Gastroesophageal sphincter (tissue), 4 donors: Measurements from ENCODE around the gene ATE1. TPM values are rescaled to one million over a fixed set of nuclear protein-coding genes. Genes with fewer than 3 reads are reported as not detected.
A peak's percentile ranks its signal among the peaks of the same experiment; 100 is the strongest.
"Not testable (repeated sequence)": the region's sequence is repeated elsewhere in the genome, so short reads cannot be mapped to it uniquely, and the experiment has no call there.

Experiments used
- ATAC-seq: fragments of 150-250 bp; one replicate; pipeline ENCODE4 v1.9.1; 2016; ENCODE audit warnings: mild to moderate bottlenecking, moderate library complexity
- H3K27ac ChIP-seq, 4 donors: fragments of 200-600 bp; sonication (generic) in 3 of 4; 1 replicate in 3 of 4; 2 replicates in 1 of 4; pipeline ENCODE4 v1.5.1; 2016 to 2019
- H3K27me3 ChIP-seq: fragments of 200-600 bp; sonication (generic); one replicate; pipeline ENCODE4 v1.5.1; 2019
- H3K36me3 ChIP-seq, 2 donors: fragments of 200-600 bp; sonication (generic); one replicate each; pipeline ENCODE4 v1.5.1; 2019; ENCODE audit warnings: control low read depth in 1 of 2
- H3K4me1 ChIP-seq, 3 donors: fragments of 200-600 bp; sonication (generic); 1 replicate in 2 of 3; 2 replicates in 1 of 3; pipeline ENCODE4 v1.5.1; 2016 to 2019; ENCODE audit warnings: control low read depth in 2 of 3
- H3K4me3 ChIP-seq, 2 donors: fragments of 200-600 bp; sonication (generic); one replicate each; pipeline ENCODE4 v1.5.1; 2019; ENCODE audit warnings: mild to moderate bottlenecking in 1 of 2, moderate library complexity in 1 of 2
- H3K9me3 ChIP-seq, 3 donors: fragments of 200-600 bp; sonication (generic); one replicate each; pipeline ENCODE4 v1.5.1; 2017 to 2019; ENCODE audit warnings: control low read depth in 2 of 3
- CTCF ChIP-seq, 4 experiments: fragments of 200-600 bp in 2 of 4; fragments of 450-650 bp in 2 of 4; sonication (generic) in 1 of 4; IDR thresholded peaks; one replicate each; pipeline ENCODE4 v1.5.1; 2017 to 2019; ENCODE audit warnings: antibody characterized with exemption in 4 of 4, mild to moderate bottlenecking in 2 of 4, moderate library complexity in 2 of 4
- EP300 ChIP-seq: sonication (generic); formaldehyde crosslinking; IDR thresholded peaks from one replicate; pipeline ENCODE4 v1.6.1; 2017; ENCODE audit warnings: antibody characterized with exemption, mild to moderate bottlenecking
- POLR2A ChIP-seq, 2 donors: fragments of 450-650 bp; IDR thresholded peaks; one replicate each; pipeline ENCODE4 v1.6.1; 2017; ENCODE audit warnings: antibody characterized with exemption in 2 of 2, mild to moderate bottlenecking in 2 of 2, moderate library complexity in 1 of 2
- POLR2AphosphoS5 ChIP-seq: sonication (generic); formaldehyde crosslinking; IDR thresholded peaks from one replicate; pipeline ENCODE4 v1.6.1; 2017; ENCODE audit warnings: antibody characterized with exemption
- WGBS, 2 donors: methylation state at CpG; one replicate each; pipeline ENCODE4 v1.1.5; 2018; ENCODE audit warnings: low coverage in 1 of 2; 5-methylcytosine and 5-hydroxymethylcytosine counted together
- total RNA-seq, 4 donors: library from RNA; depleted of rRNA; stranded (reverse); fragments of >200 nt; gene quantifications; one replicate each; pipeline ENCODE4 v1.1.0, GENCODE V29; 2016

ATE1 gene
- total RNA-seq, 4 donors from 2014 or later, result 24.6 to 38.2 (median 32.6) TPM

- Histone ChIP-seq H3K9me3 (peaks cover 0 to 6% (median 0%) of the 10 kb centered on the region in 3 donors), H3K4me1 (no peaks in the 10 kb centered on the region), H3K27ac (no peak overlapping the region), H3K27me3 (no peaks in the 10 kb centered on the region), H3K4me3 (no peak overlapping the region), H3K36me3 (no peaks in the 10 kb centered on the region)
- WGBS, 2 donors, result 74 to 84% methylated on average over 9 of the region's 9 CpGs
- TF ChIP-seq EP300 (no peak), POLR2A (IDR thresholded peaks at IDR 0.05) (no peak), CTCF (IDR thresholded peaks at IDR 0.05) (no peak), POLR2AphosphoS5 (no peak)
- peak; percentile 72 for ATAC-seq
Measured at GRCh38 chr10:121709675-121710073, 218.2 kb downstream of the ATE1 start.

DNA sequence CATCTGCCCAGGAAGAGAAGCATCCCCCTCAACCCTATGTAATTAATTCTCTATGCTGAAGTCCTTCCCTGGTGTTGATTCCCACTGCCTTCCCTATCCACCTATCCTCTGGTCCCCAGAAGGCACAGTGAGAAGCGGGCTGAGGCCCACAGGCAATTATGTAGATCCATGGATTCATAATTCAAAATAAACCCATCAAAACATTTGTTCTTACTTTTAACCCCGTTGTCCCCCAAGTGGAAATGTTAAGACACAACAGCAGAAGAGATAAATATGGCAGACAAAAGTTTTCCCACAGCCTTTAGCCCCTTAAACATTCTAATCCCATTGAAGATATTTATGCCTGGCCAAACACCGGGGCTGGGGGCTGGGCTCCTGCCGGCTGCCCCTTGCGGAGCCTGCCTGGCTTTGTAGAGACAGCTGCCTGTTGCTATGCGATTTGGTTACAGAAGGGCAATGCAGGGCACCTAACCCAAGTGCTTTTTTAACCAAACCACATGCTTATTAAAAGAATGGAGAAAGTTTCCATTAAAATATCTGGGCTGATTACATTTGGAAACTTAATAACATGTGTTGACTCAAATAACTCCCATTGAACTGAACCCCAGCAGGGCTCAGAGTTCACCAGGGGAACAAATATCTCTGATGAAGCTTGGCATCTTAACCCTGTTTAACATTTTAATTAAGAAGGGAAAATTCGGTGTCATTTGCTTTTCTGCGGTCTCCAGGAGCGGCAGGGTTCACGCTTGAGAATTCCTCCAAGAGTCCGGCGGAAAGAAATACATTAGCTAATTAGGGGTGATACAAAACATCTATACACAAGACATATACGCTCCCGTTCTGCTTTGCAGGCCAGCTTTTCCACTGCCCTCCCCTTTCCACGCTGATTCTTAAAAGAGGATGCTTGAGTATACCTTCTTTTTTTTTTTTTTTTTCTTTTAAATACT, 218.8 kb downstream of the ATE1 start:
- no peak for TF ChIP-seq CTCF (IDR thresholded peaks at IDR 0.05)
- no peak for TF ChIP-seq POLR2AphosphoS5
- TF ChIP-seq POLR2A (IDR thresholded peaks at IDR 0.05), result no peak
- H3K9me3 ChIP-seq, result peaks cover 0 to under 1% (median 0%) of the 10 kb centered on the region in 3 donors
- H3K4me3 ChIP-seq, result no peak overlapping the region
- ATAC-seq, result no peak
- WGBS, 2 donors, result 74 to 84% methylated on average over 11 to 14 of the region's 15 CpGs
- no peak overlapping the region for H3K27ac ChIP-seq
- no peaks in the 10 kb centered on the region for H3K27me3 ChIP-seq
- H3K36me3 ChIP-seq, result no peaks in the 10 kb centered on the region
- H3K4me1 ChIP-seq, result no peaks in the 10 kb centered on the region

DNA sequence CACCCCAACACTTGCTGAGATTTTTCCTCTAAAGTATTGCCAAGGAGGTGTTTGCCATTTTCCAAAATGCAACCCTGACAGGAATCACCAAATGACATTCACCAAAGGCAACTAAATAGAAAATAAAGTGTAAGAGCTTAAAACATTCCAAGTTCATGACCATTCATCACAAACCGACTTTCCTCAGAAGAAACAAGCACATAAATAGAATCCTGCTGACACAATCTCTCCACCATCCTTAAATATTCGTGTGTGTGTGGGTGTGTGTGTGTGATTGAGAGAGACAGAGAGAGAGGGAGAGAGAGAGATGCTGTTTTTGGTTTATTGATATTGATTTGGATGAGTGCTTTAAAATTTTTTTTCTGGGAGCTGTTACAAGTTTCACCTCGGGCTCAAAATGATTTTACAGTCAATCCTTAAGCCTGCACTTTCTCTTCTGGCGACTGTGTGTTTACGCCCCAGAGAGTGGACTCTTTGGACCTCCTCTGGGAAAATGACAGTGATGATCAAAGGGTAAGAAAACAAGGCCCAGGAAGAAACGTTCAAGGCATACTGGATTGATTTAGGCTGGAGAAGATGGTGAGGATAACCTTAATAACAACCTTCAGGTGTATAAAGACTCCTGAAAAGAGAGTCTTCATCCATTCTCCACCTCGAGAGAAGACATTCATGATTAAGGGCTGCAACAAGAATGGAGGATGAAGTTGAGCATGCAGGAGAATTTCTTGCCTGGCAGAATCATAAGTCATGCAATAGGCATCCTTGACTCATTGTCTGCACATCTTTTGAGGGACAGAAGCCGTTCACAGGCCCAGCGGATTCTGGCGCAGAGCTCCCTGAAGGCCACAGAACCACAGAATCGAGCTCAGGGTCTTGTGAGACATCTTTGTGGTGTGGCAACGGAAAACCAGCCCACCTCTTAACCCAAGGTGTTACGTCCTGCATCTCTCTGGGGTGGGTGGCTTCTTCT, 225.2 kb downstream of the ATE1 start:
- no peak for ATAC-seq
- Histone ChIP-seq H3K4me3 (no peak overlapping the region), H3K9me3 (no peaks in the 10 kb centered on the region), H3K4me1 (peaks cover 0 to 7% (median 0%) of the 10 kb centered on the region in 3 donors), H3K27me3 (no peaks in the 10 kb centered on the region), H3K36me3 (no peaks in the 10 kb centered on the region), H3K27ac (peak overlapping the region in 1 of 4 donors; percentile 39)
- 25 to 45% methylated on average over 4 to 9 of the region's 13 CpGs for WGBS, 2 donors
- TF ChIP-seq POLR2AphosphoS5 (no peak), POLR2A (IDR thresholded peaks at IDR 0.05) (no peak), CTCF (IDR thresholded peaks at IDR 0.05) (no peak)

- TF ChIP-seq POLR2AphosphoS5, result no peak
- peaks cover 0 to 7% (median 0%) of the 10 kb centered on the region in 3 donors for H3K4me1 ChIP-seq
- no peaks in the 10 kb centered on the region for H3K36me3 ChIP-seq
- 93 to 100% methylated on average over 1 of the region's 1 CpG for WGBS, 2 donors
- no peaks in the 10 kb centered on the region for H3K9me3 ChIP-seq
- no peak for ATAC-seq
- no peaks in the 10 kb centered on the region for H3K27me3 ChIP-seq
- H3K4me3 ChIP-seq, result no peak overlapping the region
- no peak overlapping the region for H3K27ac ChIP-seq
Measured at GRCh38 chr10:121700416-121700815, 227.4 kb downstream of the ATE1 start.

DNA sequence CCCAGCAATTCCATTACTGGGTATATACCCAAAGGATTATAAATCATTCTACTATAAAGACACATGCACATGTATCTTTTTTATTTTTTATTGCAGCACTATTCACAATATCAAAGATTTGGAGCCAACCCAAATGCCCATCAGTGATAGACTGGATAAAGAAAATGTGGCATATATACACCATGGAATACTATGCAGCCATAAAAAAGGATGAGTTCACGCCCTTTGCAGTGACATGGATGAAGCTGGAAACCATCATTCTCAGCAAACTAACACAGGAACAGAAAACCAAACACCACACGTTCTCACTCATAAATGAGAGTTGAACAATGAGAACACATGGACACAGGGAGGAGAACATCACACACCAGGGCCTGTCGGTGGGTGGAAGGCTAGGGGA, 228.1 kb downstream of the ATE1 start:
- H3K27me3 ChIP-seq, H3K9me3 ChIP-seq, ATAC-seq, H3K27ac ChIP-seq, H3K36me3 ChIP-seq, H3K4me1 ChIP-seq, H3K4me3 ChIP-seq: not testable (repeated sequence)
- WGBS, 2 donors, result 72 to 79% methylated on average over 3 of the region's 3 CpGs
